Left forelimb (tissue), 1 donor: Measurements from ENCODE around the gene SHROOM2.
A peak's percentile ranks its signal among the peaks of the same experiment; 100 is the strongest.

Experiments
- DNase-seq: peaks from one replicate; pipeline ENCODE4 v3.0.0-alpha.2; 2018; ENCODE audit warnings: low spot score

SHROOM2 gene

GRCh38 chrX:9942086-9942485 lies 155.9 kb downstream of the SHROOM2 start:
- DNase-seq: no peak

GRCh38 chrX:9943420-9943819 lies 157.2 kb downstream of the SHROOM2 start:
- no peak for DNase-seq

GRCh38 chrX:9947131-9947794 lies 161.0 kb downstream of the SHROOM2 start:
- DNase-seq: no peak

- no peak for DNase-seq
Measured at GRCh38 chrX:9948406-9948805, 162.2 kb downstream of the SHROOM2 start.

- DNase-seq: no peak
Measured at GRCh38 chrX:9952300-9952699, 166.1 kb downstream of the SHROOM2 start.

GRCh38 chrX:9953396-9953795 lies 167.2 kb downstream of the SHROOM2 start:
- DNase-seq: no peak

GRCh38 chrX:9955506-9955905 lies 169.3 kb downstream of the SHROOM2 start:
- no peak for DNase-seq

- no peak for DNase-seq
Measured at GRCh38 chrX:9957743-9958142, 171.5 kb downstream of the SHROOM2 start.

- DNase-seq: no peak
Measured at GRCh38 chrX:9958183-9958582, 172.0 kb downstream of the SHROOM2 start.

GRCh38 chrX:9961750-9962149 lies 175.5 kb downstream of the SHROOM2 start:
- no peak for DNase-seq

- no peak for DNase-seq
Measured at GRCh38 chrX:9966775-9967408, 180.7 kb downstream of the SHROOM2 start, which contains the start of gene CLDN34. Gene CLDN34 (plus strand): TSS chrX:9967358. CDS start chrX:9967358, 0 bp downstream.

GRCh38 chrX:9977635-9978034 lies 191.4 kb downstream of the SHROOM2 start:
- no peak for DNase-seq

GRCh38 chrX:9980401-9980800 lies 194.2 kb downstream of the SHROOM2 start:
- no peak for DNase-seq

GRCh38 chrX:9980927-9981326 lies 194.7 kb downstream of the SHROOM2 start:
- no peak for DNase-seq

- no peak for DNase-seq
Measured at GRCh38 chrX:9983441-9983840, 197.2 kb downstream of the SHROOM2 start.

- DNase-seq: no peak
Measured at GRCh38 chrX:9983846-9984245, 197.6 kb downstream of the SHROOM2 start.

- no peak for DNase-seq
Measured at GRCh38 chrX:9988762-9989161, 202.5 kb downstream of the SHROOM2 start.

GRCh38 chrX:9992061-9992460 lies 205.8 kb downstream of the SHROOM2 start:
- DNase-seq: no peak

- no peak for DNase-seq
Measured at GRCh38 chrX:9992724-9993123, 206.5 kb downstream of the SHROOM2 start.

GRCh38 chrX:9995855-9996339 lies 209.7 kb downstream of the SHROOM2 start:
- peak; percentile 74 for DNase-seq

GRCh38 chrX:9997041-9997440 lies 210.8 kb downstream of the SHROOM2 start:
- no peak for DNase-seq

GRCh38 chrX:9997524-9997923 lies 211.3 kb downstream of the SHROOM2 start:
- no peak for DNase-seq
